Epithelial cell of umbilical artery (primary cell): ENCODE measurements around the gene ADAMTS14. TPM values are rescaled to one million over a fixed set of nuclear protein-coding genes. Genes with fewer than 3 reads are reported as not detected.

ENCODE experiments used
- total RNA-seq: library from RNA; depleted of rRNA; stranded (reverse); fragments of >200 nt; gene quantifications from 2 replicates; pipeline ENCODE4 v1.2.3, GENCODE V29; 2014

ADAMTS14 gene, protein sequence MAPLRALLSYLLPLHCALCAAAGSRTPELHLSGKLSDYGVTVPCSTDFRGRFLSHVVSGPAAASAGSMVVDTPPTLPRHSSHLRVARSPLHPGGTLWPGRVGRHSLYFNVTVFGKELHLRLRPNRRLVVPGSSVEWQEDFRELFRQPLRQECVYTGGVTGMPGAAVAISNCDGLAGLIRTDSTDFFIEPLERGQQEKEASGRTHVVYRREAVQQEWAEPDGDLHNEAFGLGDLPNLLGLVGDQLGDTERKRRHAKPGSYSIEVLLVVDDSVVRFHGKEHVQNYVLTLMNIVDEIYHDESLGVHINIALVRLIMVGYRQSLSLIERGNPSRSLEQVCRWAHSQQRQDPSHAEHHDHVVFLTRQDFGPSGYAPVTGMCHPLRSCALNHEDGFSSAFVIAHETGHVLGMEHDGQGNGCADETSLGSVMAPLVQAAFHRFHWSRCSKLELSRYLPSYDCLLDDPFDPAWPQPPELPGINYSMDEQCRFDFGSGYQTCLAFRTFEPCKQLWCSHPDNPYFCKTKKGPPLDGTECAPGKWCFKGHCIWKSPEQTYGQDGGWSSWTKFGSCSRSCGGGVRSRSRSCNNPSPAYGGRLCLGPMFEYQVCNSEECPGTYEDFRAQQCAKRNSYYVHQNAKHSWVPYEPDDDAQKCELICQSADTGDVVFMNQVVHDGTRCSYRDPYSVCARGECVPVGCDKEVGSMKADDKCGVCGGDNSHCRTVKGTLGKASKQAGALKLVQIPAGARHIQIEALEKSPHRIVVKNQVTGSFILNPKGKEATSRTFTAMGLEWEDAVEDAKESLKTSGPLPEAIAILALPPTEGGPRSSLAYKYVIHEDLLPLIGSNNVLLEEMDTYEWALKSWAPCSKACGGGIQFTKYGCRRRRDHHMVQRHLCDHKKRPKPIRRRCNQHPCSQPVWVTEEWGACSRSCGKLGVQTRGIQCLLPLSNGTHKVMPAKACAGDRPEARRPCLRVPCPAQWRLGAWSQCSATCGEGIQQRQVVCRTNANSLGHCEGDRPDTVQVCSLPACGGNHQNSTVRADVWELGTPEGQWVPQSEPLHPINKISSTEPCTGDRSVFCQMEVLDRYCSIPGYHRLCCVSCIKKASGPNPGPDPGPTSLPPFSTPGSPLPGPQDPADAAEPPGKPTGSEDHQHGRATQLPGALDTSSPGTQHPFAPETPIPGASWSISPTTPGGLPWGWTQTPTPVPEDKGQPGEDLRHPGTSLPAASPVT
- under 0.01 TPM in 1 of 2 replicates, not detected in the other for total RNA-seq

DNA sequence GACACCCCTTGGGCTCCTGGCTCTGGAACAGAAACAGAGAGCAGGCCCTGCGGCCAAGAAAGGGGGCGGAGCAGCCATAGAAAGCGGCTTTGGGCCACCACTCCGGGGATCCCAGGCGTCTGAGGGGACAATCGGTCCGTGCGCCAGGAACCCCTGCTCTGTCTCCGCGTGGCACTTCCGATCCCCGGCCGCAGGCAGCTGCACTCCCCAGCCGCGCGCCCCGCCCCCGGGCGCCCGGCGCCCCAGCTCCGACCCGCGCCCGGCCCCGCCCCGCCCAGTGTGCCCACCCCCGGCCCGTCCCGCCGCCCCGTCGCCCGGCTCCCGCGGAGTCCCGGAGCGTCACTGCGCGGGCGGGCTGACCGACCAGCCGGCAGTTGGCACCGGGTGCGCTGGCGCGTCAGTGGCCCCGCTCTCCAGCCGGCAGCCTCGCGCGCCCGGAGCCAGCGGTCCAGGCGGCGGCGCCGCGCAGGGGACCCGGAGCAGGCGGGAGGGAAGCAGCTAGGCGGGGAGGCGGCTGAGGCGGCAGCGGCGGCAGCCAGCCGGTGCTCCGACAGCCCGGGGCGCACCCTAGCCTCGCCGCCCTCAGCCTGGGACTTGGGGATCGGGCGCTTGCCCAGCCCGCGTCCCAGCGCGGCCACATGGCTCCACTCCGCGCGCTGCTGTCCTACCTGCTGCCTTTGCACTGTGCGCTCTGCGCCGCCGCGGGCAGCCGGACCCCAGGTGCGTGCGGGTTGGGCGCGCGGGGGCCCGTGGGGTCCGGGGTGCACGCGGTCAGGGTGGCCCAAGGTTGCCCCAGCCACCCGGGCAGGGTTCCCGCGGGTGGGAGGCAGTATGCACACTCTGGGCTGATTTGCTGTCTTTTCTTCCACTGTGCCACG lies at the start of gene ADAMTS14:
Gene ADAMTS14, plus strand, starts transcription at position 342 of the 878 bp plus-strand sequence. Its CDS starts 297 bp downstream, at position 639.

DNA sequence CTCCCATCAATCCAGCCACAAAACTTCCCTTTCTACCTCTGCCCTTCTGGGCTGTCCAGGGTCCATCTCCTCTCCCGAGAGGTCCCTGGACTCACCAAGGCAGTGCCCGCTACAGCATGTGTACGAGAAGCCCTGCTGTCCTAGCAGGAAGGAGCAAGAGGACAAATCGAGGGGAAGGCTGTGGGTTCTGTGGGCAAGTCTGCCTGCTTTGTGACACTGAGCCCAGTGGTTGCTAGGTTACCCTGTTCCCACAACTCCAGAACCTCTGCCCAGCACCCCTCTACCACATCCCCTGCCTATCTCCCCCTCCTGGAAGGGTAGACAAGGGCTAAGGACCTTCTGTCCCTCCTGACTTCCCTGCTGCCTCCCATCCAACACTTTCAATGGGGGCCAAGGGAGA lies 112.9 kb downstream of the ADAMTS14 start, which contains the start of gene TBATA:
Gene TBATA, minus strand, starts transcription at position 188 of the 400 bp plus-strand sequence. CDS start 1,998 bp downstream, outside the sequence.

Other genes starting within 250 kb of the ADAMTS14 start
- gene NODAL, start 230.8 kb upstream of the ADAMTS14 start, total RNA-seq, result not detected in 2 replicates
- gene PALD1, start 193.7 kb upstream of the ADAMTS14 start, total RNA-seq, result 5.2 and 8.1 TPM in 2 replicates
- gene PRF1, start 69.8 kb upstream of the ADAMTS14 start, total RNA-seq, result not detected in 2 replicates
- gene TBATA, start 112.9 kb downstream of the ADAMTS14 start, total RNA-seq, result not detected in 2 replicates
- 14.0 and 18.4 TPM in 2 replicates for gene SGPL1, start 143.4 kb downstream of the ADAMTS14 start, total RNA-seq
- gene PCBD1, start 216.1 kb downstream of the ADAMTS14 start, total RNA-seq, result 49.0 and 50.6 TPM in 2 replicates